HepG2 (cell line): Measurements from ENCODE around the gene ADCY1. TPM values are rescaled to one million over a fixed set of nuclear protein-coding genes. Genes with fewer than 3 reads are reported as not detected.

Experiments used
- ATAC-seq: fragments of 200-7000 bp; cut with Tn5 transposase; 3 replicates; pipeline ENCODE4 v1.9.1; 2020; ENCODE audit warnings: mild to moderate bottlenecking, moderate library complexity
- BruUV-seq: library from RNA; stranded (reverse); fragments of 400-500 nt; replicated peaks from 2 replicates; lab custom pipeline; 2021; lab: Mats Ljungman, UMichigan
- CTCF ChIA-PET: fragments of 300-600 bp; formaldehyde crosslinking; extraction: SDS; loops from one replicate; lab custom pipeline; 2021; ENCODE audit warnings: low total read pairs, inconsistent platforms, low intra/inter-chr PET ratio; lab: Yijun Ruan, JAX
- POLR2A ChIA-PET: fragments of 350-600 bp; sonication (Branson Sonifier 250); formaldehyde crosslinking; loops from one replicate; lab custom pipeline; 2020; ENCODE audit warnings: antibody characterized with exemption, inconsistent platforms; lab: Yijun Ruan, JAX
- DNase-seq: peaks from one replicate; pipeline ENCODE4 v3.0.0-alpha.2; 2015; ENCODE audit warnings: low spot score
- FAIRE-seq: peaks from 3 replicates; lab custom pipeline; 2011; peaks lifted over from hg19 to GRCh38; lab: Jason Lieb, UNC
- H2AFZ ChIP-seq: one replicate; pipeline ENCODE4 v1.6.1; 2011; ENCODE audit warnings: low read length, inconsistent platforms
- H3K27ac ChIP-seq: fragments of 300-600 bp; 3 replicates; pipeline ENCODE4 v1.8.0; 2011; ENCODE audit warnings: mixed run types, mild to moderate bottlenecking, mixed read lengths, low read length, inconsistent platforms; ENCODE audit not compliant: insufficient read depth; ENCODE audit errors: extremely low read length
- H3K27me3 ChIP-seq, 2 experiments: fragments of 200-600 bp in 1 of 2; 2 replicates in 1 of 2; 3 replicates in 1 of 2; pipeline versions ENCODE4 v1.6.0 to v1.8.0; 2011; ENCODE audit warnings: low read length in 2 of 2, mild to moderate bottlenecking in 2 of 2, moderate library complexity in 2 of 2, inconsistent platforms in 1 of 2; ENCODE audit not compliant: insufficient read depth in 2 of 2, control insufficient read depth in 1 of 2
- H3K36me3 ChIP-seq, 2 experiments: fragments of 200-600 bp in 1 of 2; replicated peaks in 1 of 2; 2 replicates in 1 of 2; 3 replicates in 1 of 2; pipeline versions ENCODE4 v1.5.1 to v1.8.0; 2011; ENCODE audit warnings: low read length in 2 of 2, inconsistent platforms in 1 of 2; ENCODE audit not compliant: insufficient read depth in 2 of 2, control insufficient read depth in 1 of 2
- H3K4me1 ChIP-seq: 2 replicates; pipeline ENCODE4 v1.5.1; 2012; ENCODE audit warnings: low read length, inconsistent platforms; ENCODE audit not compliant: insufficient read depth
- H3K4me2 ChIP-seq: 2 replicates; pipeline ENCODE4 v1.6.0; 2011; ENCODE audit warnings: low read depth, low read length, inconsistent platforms
- H3K4me3 ChIP-seq, 3 experiments: fragments of 200-600 bp in 1 of 3; sonication (generic), shearing (Covaris generic) in 1 of 3; replicated peaks in 1 of 3; 2 replicates each; pipeline ENCODE4 v1.5.1; 2011 to 2016; ENCODE audit warnings: low read length in 3 of 3, inconsistent platforms in 2 of 3, low read depth in 2 of 3, mild to moderate bottlenecking in 2 of 3, control low read depth in 1 of 3, mixed read lengths in 1 of 3; ENCODE audit not compliant: insufficient read depth in 1 of 3
- H3K79me2 ChIP-seq: one replicate; pipeline ENCODE4 v1.6.1; 2011; ENCODE audit warnings: low read length, inconsistent platforms; ENCODE audit not compliant: insufficient read depth
- H3K9ac ChIP-seq: 2 replicates; pipeline ENCODE4 v1.6.0; 2011; ENCODE audit warnings: mild to moderate bottlenecking, low read depth, low read length, inconsistent platforms; ENCODE audit not compliant: insufficient read depth
- H3K9me3 ChIP-seq: 2 replicates; pipeline ENCODE4 v1.5.1; 2012; ENCODE audit warnings: mild to moderate bottlenecking, low read length
- H4K20me1 ChIP-seq: 2 replicates; pipeline ENCODE4 v1.6.0; 2011; ENCODE audit warnings: inconsistent platforms, mild to moderate bottlenecking, low read length, moderate library complexity; ENCODE audit not compliant: insufficient read depth
- BHLHE40 ChIP-seq: IDR thresholded peaks from 2 replicates; pipeline ENCODE4 v1.6.1; 2011; ENCODE audit warnings: low read length, improper control_type of control experiment
- CBX1 ChIP-seq: IDR thresholded peaks from one replicate; pipeline ENCODE4 v1.6.1; 2016; ENCODE audit warnings: antibody characterized with exemption, low read depth
- E2F2 ChIP-seq: sonication (generic); formaldehyde crosslinking; IDR thresholded peaks from 2 replicates; pipeline ENCODE4 v1.4.0; 2020; ENCODE audit warnings: missing genetic modification reagents, borderline replicate concordance
- GLMP ChIP-seq: sonication (generic); formaldehyde crosslinking; IDR thresholded peaks from 2 replicates; pipeline ENCODE4 v1.9.0; 2021; ENCODE audit warnings: missing genetic modification reagents, mild to moderate bottlenecking, borderline replicate concordance
- NAIF1 ChIP-seq: sonication (generic); formaldehyde crosslinking; IDR thresholded peaks from 2 replicates; pipeline ENCODE4 v1.5.0; 2020; ENCODE audit warnings: mild to moderate bottlenecking, missing genetic modification reagents, borderline replicate concordance
- PAF1 ChIP-seq: IDR thresholded peaks from 2 replicates; pipeline ENCODE4 v1.6.1; 2016; ENCODE audit warnings: missing genetic modification reagents, missing compliant biosample characterization
- PRDM4 ChIP-seq: sonication (generic); formaldehyde crosslinking; IDR thresholded peaks from 2 replicates; pipeline ENCODE4 v1.9.0; 2021; ENCODE audit warnings: missing genetic modification reagents, borderline replicate concordance
- RFX3 ChIP-seq: IDR thresholded peaks from 2 replicates; pipeline ENCODE4 v1.6.1; 2016; ENCODE audit warnings: missing biosample characterization, missing genetic modification reagents
- SATB2 ChIP-seq: sonication (generic); formaldehyde crosslinking; IDR thresholded peaks from 2 replicates; pipeline ENCODE4 v1.5.0; 2020; ENCODE audit warnings: missing genetic modification reagents
- SMARCE1 ChIP-seq: fragments of 450-650 bp; IDR thresholded peaks from 2 replicates; pipeline ENCODE4 v1.6.1; 2017; ENCODE audit warnings: borderline replicate concordance
- ZNF550 ChIP-seq: sonication (generic); formaldehyde crosslinking; IDR thresholded peaks from 2 replicates; pipeline ENCODE4 v1.4.0; 2020; ENCODE audit warnings: mild to moderate bottlenecking, missing genetic modification reagents, borderline replicate concordance
- ZNF703 ChIP-seq: sonication (generic); formaldehyde crosslinking; IDR thresholded peaks from 2 replicates; pipeline ENCODE4 v1.5.1; 2020; ENCODE audit warnings: missing genetic modification reagents, mild to moderate bottlenecking, moderate library complexity, borderline replicate concordance
- WGBS: methylation state at CpG from one replicate; pipeline ENCODE4 v1.1.6; 2017; ENCODE audit warnings: low lambda C conversion rate; 5-methylcytosine and 5-hydroxymethylcytosine counted together
- in situ Hi-C: cut with HindIII; loops from 2 replicates; pipeline ENCODE4 v1.10.0; 2017; ENCODE audit warnings: low pct_unique_long_range_greater_than_20kb; ENCODE audit not compliant: extremely low pct_ligation_motif_present
- intact Hi-C: fragments of 100-400 bp; cut with micrococcal nuclease; formaldehyde crosslinking; loops from one replicate; pipeline ENCODE4 v1.10.0; 2022; ENCODE audit not compliant: unreplicated experiment
- polyA plus RNA-seq, 8 experiments: library from polyadenylated mRNA; depleted of rRNA in 3 of 8; stranded (reverse) in 7 of 8; unstranded in 1 of 8; fragments of >200 nt; fragmentation: Illumina TruSeq in 4 of 8; extraction: Trizol in 4 of 8; gene quantifications; 2 replicates each; pipeline versions ENCODE4 v1.2.1 to v1.2.3, GENCODE V29; 2011 to 2016; ENCODE audit warnings: low read depth in 4 of 8, missing spikeins in 1 of 8, mixed read lengths in 1 of 8; ENCODE audit not compliant: insufficient read depth in 1 of 8
- total RNA-seq, 5 experiments: library from RNA; depleted of rRNA; stranded (reverse); fragments of >200 nt; fragmentation: Illumina TruSeq; extraction: Trizol; gene quantifications; 2 replicates each; pipeline ENCODE4 v1.2.3, GENCODE V29; 2016; ENCODE audit warnings: low read depth in 1 of 5
- TF ChIP-seq, protein P1 (sequence below): sonication (generic); formaldehyde crosslinking; IDR thresholded peaks from 2 replicates; pipeline ENCODE4 v1.5.0; 2020; ENCODE audit warnings: mild to moderate bottlenecking, missing genetic modification reagents

ADCY1 gene
- total and polyA plus RNA-seq, 2 of the 13 experiments (the other 11 are each of a cell fraction or from before 2014, with no cell fraction given), result 0.80 to 1.2 TPM

DNA sequence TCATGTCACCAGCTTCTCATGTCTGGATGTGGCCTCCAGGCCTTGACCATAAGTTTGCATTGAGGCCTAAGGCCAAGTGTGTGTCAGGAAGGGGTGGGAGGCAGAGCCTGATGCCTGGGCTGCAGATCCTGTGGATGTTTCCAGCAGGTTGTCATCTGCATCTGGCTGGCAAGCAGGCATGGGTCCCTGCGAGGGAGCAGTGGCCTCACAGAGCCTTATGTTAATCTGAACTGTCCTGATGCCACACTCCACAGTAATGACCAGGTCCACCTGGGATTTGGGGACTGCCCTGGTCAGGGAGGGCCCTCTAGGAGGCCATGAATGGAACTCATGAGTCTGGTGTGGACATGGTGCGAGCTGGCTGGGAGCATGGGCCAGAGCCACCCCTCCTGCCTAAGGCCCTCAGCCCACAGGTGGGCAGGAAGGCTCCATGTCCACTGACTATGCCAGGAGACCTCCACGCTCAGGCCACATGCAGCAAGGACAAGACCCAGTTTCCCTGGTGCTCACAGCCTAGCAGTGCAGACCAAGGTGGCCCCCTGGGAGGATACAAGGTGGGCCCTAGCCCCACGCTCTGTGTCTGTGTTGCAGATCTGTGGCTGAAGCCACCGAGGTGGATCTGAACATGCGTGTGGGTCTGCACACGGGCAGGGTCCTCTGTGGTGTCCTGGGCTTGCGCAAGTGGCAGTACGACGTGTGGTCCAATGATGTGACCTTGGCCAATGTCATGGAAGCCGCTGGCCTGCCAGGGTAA is 83.1 kb downstream of the ADCY1 start:
- FAIRE-seq, result no peak
- Histone ChIP-seq H3K4me2 (no peak overlapping the region), H3K27me3 (peaks cover 0 to 17% of the 10 kb centered on the region in 2 experiments; a peak in 1 of 5 replicates), H3K36me3 (no peaks in the 10 kb centered on the region), H2AFZ (no peak overlapping the region), H4K20me1 (no peaks in the 10 kb centered on the region), H3K4me1 (peaks cover 9% of the 10 kb centered on the region; the same call in 1 of the 2 replicates), H3K4me3 (no peak overlapping the region), H3K27ac (no peak overlapping the region), H3K9ac (no peak overlapping the region), H3K79me2 (no peaks in the 10 kb centered on the region), H3K9me3 (no peaks in the 10 kb centered on the region)
- POLR2A ChIA-PET, result no interaction called here
- intact Hi-C loops, result no loop called here
- no peak for DNase-seq
- CTCF ChIA-PET, result no interaction called here
- in situ Hi-C loops, result no loop called here
- BruUV-seq, result no TSS peak
- no peak; the same call in 2 of the 3 replicates for ATAC-seq
- WGBS, result 54% methylated on average over 4 of the region's 11 CpGs
- TF ChIP-seq ZNF550 (CRISPR knock-in tag) (no peak), PRDM4 (CRISPR knock-in tag) (no peak), RFX3 (CRISPR knock-in tag) (no peak), E2F2 (no peak), ZNF703 (CRISPR knock-in tag) (no peak), CBX1 (no peak), SMARCE1 (no peak), PAF1 (no peak), GLMP (CRISPR knock-in tag) (no peak), SATB2 (no peak), NAIF1 (no peak), BHLHE40 (no peak)
- TF ChIP-seq, protein P1, sequence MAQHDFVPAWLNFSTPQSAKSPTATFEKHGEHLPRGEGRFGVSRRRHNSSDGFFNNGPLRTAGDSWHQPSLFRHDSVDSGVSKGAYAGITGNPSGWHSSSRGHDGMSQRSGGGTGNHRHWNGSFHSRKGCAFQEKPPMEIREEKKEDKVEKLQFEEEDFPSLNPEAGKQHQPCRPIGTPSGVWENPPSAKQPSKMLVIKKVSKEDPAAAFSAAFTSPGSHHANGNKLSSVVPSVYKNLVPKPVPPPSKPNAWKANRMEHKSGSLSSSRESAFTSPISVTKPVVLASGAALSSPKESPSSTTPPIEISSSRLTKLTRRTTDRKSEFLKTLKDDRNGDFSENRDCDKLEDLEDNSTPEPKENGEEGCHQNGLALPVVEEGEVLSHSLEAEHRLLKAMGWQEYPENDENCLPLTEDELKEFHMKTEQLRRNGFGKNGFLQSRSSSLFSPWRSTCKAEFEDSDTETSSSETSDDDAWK (CRISPR knock-in tag), result no peak
